Testis (tissue), 3 donors: ENCODE data around the gene BIK. TPM values are rescaled to one million over a fixed set of nuclear protein-coding genes. Genes with fewer than 3 reads are reported as not detected.

Source experiments
- DNase-seq: peaks from one replicate; pipeline ENCODE4 v3.0.0-alpha.2; 2019
- H3K27ac ChIP-seq, 2 donors: fragments of 200-600 bp; sonication (generic); one replicate each; pipeline ENCODE4 v1.5.1; 2019
- H3K27me3 ChIP-seq: fragments of 200-600 bp; sonication (generic); one replicate; pipeline ENCODE4 v1.5.1; 2019
- H3K36me3 ChIP-seq: fragments of 200-600 bp; sonication (generic); one replicate; pipeline ENCODE4 v1.5.1; 2017; ENCODE audit warnings: low read depth; ENCODE audit errors: missing control alignments
- H3K4me1 ChIP-seq: fragments of 200-600 bp; sonication (generic); one replicate; pipeline ENCODE4 v1.5.1; 2019
- H3K4me3 ChIP-seq, 2 donors: fragments of 200-600 bp; sonication (generic); one replicate each; pipeline ENCODE4 v1.5.1; 2017 to 2019
- H3K9me3 ChIP-seq: fragments of 200-600 bp; sonication (generic); one replicate; pipeline ENCODE4 v1.5.1; 2017
- CTCF ChIP-seq, 3 experiments: fragments of 450-650 bp in 2 of 3; fragments of 200-600 bp in 1 of 3; sonication (generic) in 1 of 3; IDR thresholded peaks; one replicate each; pipeline ENCODE4 v1.5.1; 2016 to 2019; ENCODE audit warnings: antibody characterized with exemption in 3 of 3, mild to moderate bottlenecking in 2 of 3, moderate library complexity in 1 of 3
- POLR2A ChIP-seq: fragments of 450-650 bp; IDR thresholded peaks from one replicate; pipeline ENCODE4 v1.6.1; 2017; ENCODE audit warnings: antibody characterized with exemption, mild to moderate bottlenecking, moderate library complexity
- WGBS, 2 donors: methylation state at CpG; one replicate each; pipeline ENCODE4 v1.1.5; 2018; 5-methylcytosine and 5-hydroxymethylcytosine counted together
- intact Hi-C: fragments of 100-400 bp; cut with DNase I; formaldehyde crosslinking; loops from one replicate; pipeline ENCODE4 v1.15.1; 2023; ENCODE audit warnings: low total_unique reads
- polyA plus RNA-seq: library from polyadenylated mRNA; stranded (reverse); fragments of 350-450 nt; fragmentation: Illumina TruSeq; extraction: RNeasy Lipid Tissue Mini Kit (QIAGEN cat#74804); gene quantifications from one replicate; pipeline ENCODE4 v1.2.3, GENCODE V29; 2014; ENCODE audit warnings: low read depth, low replicate concordance; ENCODE audit not compliant: insufficient read depth
- total RNA-seq, 2 donors: library from RNA; depleted of rRNA; stranded (reverse); fragments of >200 nt; gene quantifications; one replicate each; pipeline ENCODE4 v1.2.3, GENCODE V29; 2016

BIK gene
- total and polyA plus RNA-seq, 3 donors from 2014 or later = 2.5 to 9.6 (median 7.2) TPM

- Histone ChIP-seq H3K9me3 (no peaks in the 10 kb centered on the region), H3K36me3 (no peaks in the 10 kb centered on the region), H3K4me3 (no peak overlapping the region), H3K27ac (no peak overlapping the region), H3K4me1 (peaks cover 3% of the 10 kb centered on the region), H3K27me3 (no peaks in the 10 kb centered on the region)
- TF ChIP-seq CTCF (IDR thresholded peaks at IDR 0.05) = no peak
- no peak for TF ChIP-seq POLR2A
- intact Hi-C loops = no loop called here
- 63 to 86% methylated on average over 1 to 5 of the region's 5 CpGs for WGBS, 2 donors
- no peak for DNase-seq
These were observed 16.1 kb downstream of the BIK start for GRCh38 chr22:43126501-43127165.

GRCh38 chr22:43127166-43127908 is 16.8 kb downstream of the BIK start:
- Histone ChIP-seq H3K27ac (no peak overlapping the region), H3K9me3 (no peaks in the 10 kb centered on the region), H3K4me3 (no peak overlapping the region), H3K27me3 (no peaks in the 10 kb centered on the region), H3K36me3 (no peaks in the 10 kb centered on the region), H3K4me1 (peaks cover 9% of the 10 kb centered on the region)
- DNase-seq = no peak
- 60 to 92% methylated on average over 3 to 17 of the region's 17 CpGs for WGBS, 2 donors
- TF ChIP-seq POLR2A (no peak), CTCF (IDR thresholded peaks at IDR 0.05) (no peak)
- intact Hi-C loops = no loop called here

- Histone ChIP-seq H3K36me3 (no peaks in the 10 kb centered on the region), H3K4me1 (peaks cover 11% of the 10 kb centered on the region), H3K27ac (no peak overlapping the region), H3K4me3 (no peak overlapping the region), H3K27me3 (no peaks in the 10 kb centered on the region), H3K9me3 (no peaks in the 10 kb centered on the region)
- 82 to 83% methylated on average over 7 to 13 of the region's 13 CpGs for WGBS, 2 donors
- no peak for DNase-seq
- TF ChIP-seq POLR2A = no peak
- no peak for TF ChIP-seq CTCF (IDR thresholded peaks at IDR 0.05)
- intact Hi-C loops = no loop called here
These were observed 17.6 kb downstream of the BIK start for GRCh38 chr22:43128116-43128515.

- Histone ChIP-seq H3K27me3 (no peaks in the 10 kb centered on the region), H3K4me1 (peaks cover 11% of the 10 kb centered on the region), H3K36me3 (no peaks in the 10 kb centered on the region), H3K9me3 (no peaks in the 10 kb centered on the region), H3K27ac (no peak overlapping the region), H3K4me3 (no peak overlapping the region)
- WGBS, 2 donors = 65 to 72% methylated on average over 20 of the region's 20 CpGs
- DNase-seq = no peak
- intact Hi-C loops = no loop called here
- TF ChIP-seq POLR2A (no peak), CTCF (IDR thresholded peaks at IDR 0.05) (no peak)
These were observed 18.4 kb downstream of the BIK start for GRCh38 chr22:43128928-43129424.
